ENCODE results near the gene CCR5.

The CCR5 gene

GRCh38 chr3:46350262-46350565 lies 20.5 kb upstream of the CCR5 start:
- H4K20me1 ChIP-seq (ENCODE audit: insufficient read depth, low read length, poor library complexity, severe bottlenecking), result no peaks in the 10 kb centered on the region
- no peaks in the 10 kb centered on the region for H3K36me3 ChIP-seq (ENCODE audit: insufficient read depth, low read length)
- TF ChIP-seq CTCF (conservative IDR thresholded peaks at IDR 0.05; ENCODE audit: low read length) (no peak), EZH2phosphoT487 (IDR thresholded peaks at IDR 0.05; ENCODE audit: borderline replicate concordance) (no peak)
- peak overlapping the region; percentile 44 for H3K4me3 ChIP-seq (ENCODE audit: low read length, poor library complexity, severe bottlenecking)
- H3K79me2 ChIP-seq (ENCODE audit: insufficient read depth, low read length), result no peaks in the 10 kb centered on the region
- peaks cover 25% of the 10 kb centered on the region for H3K27me3 ChIP-seq (ENCODE audit: insufficient read depth, low read length, poor library complexity, severe bottlenecking)
- H3K4me1 ChIP-seq (ENCODE audit: insufficient read depth, low read length, poor library complexity, severe bottlenecking), result peaks cover 35% of the 10 kb centered on the region
- H3F3A ChIP-seq (ENCODE audit: low read depth), result no peaks in the 10 kb centered on the region
- no peaks in the 10 kb centered on the region for H3K9me3 ChIP-seq (ENCODE audit: insufficient read depth, low read depth, low read length)
- no peak overlapping the region for H2AFZ ChIP-seq (ENCODE audit: low read length)
- H3K9me2 ChIP-seq (replicated peaks; ENCODE audit: low read depth, low read length), result no peaks in the 10 kb centered on the region
- H3K9ac ChIP-seq (ENCODE audit: low read depth, low read length, poor library complexity, severe bottlenecking), result no peak overlapping the region
- peak overlapping the region; percentile 70 for H3K4me2 ChIP-seq (ENCODE audit: low read depth, low read length, poor library complexity, severe bottlenecking)

DNA sequence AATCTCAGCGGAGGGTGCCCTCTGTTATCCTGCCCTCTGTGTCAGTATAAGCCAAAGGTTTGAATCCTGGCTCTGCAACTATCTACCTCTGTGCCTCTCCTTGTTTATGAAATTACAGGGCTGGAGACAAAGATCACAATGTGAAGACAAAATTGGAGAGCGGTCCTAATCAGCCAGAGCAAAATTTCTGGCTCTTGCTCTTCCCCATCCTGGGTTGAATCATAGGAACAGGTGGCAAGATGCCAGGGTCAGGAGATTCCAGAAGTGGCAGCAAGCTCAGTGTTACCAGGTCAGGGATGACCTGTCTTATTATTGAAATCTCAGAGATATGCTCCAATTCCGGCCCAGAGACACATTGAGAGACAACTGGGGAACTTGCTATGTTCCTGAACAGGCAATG lies 19.1 kb upstream of the CCR5 start:
- Histone ChIP-seq H3K27me3 (ENCODE audit: insufficient read depth, low read length, poor library complexity, severe bottlenecking) (peaks cover 30% of the 10 kb centered on the region), H3K4me2 (ENCODE audit: low read depth, low read length, poor library complexity, severe bottlenecking) (no peak overlapping the region)

DNA sequence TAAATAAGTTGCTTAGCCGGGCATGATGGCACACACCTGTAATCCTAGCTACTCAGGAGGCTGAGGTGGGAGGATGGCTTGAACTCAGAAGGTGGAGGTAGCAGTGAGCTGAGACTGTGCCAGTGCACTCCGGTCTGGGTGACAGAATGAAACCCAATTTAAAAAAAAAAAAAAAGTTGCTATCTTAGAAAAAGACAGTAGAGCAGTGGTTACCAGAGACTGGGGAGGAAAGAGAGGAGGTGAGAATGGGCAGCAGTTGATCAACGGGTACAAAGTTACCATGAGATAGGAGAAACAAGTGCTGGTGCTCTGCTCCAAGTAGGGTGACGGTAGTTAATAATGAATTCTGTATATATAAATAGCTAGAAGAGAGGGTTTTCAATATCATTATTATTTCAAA lies 17.7 kb upstream of the CCR5 start:
- H3K9ac ChIP-seq (ENCODE audit: low read depth, low read length, poor library complexity, severe bottlenecking), result no peak overlapping the region
- H4K20me1 ChIP-seq (ENCODE audit: insufficient read depth, low read length, poor library complexity, severe bottlenecking), result no peaks in the 10 kb centered on the region
- peaks cover 38% of the 10 kb centered on the region for H3K4me1 ChIP-seq (ENCODE audit: insufficient read depth, low read length, poor library complexity, severe bottlenecking)
- no peak overlapping the region for H2AFZ ChIP-seq (ENCODE audit: low read length)
- H3F3A ChIP-seq (ENCODE audit: low read depth), result no peaks in the 10 kb centered on the region
- TF ChIP-seq CTCF (conservative IDR thresholded peaks at IDR 0.05; ENCODE audit: low read length) (no peak), EZH2phosphoT487 (IDR thresholded peaks at IDR 0.05; ENCODE audit: borderline replicate concordance) (no peak)
- H3K27me3 ChIP-seq (ENCODE audit: insufficient read depth, low read length, poor library complexity, severe bottlenecking), result peaks cover 29% of the 10 kb centered on the region
- H3K79me2 ChIP-seq (ENCODE audit: insufficient read depth, low read length), result no peaks in the 10 kb centered on the region
- H3K4me2 ChIP-seq (ENCODE audit: low read depth, low read length, poor library complexity, severe bottlenecking), result no peak overlapping the region
- no peaks in the 10 kb centered on the region for H3K9me3 ChIP-seq (ENCODE audit: insufficient read depth, low read depth, low read length)
- H3K9me2 ChIP-seq (replicated peaks; ENCODE audit: low read depth, low read length), result no peaks in the 10 kb centered on the region
- no peak overlapping the region for H3K4me3 ChIP-seq (ENCODE audit: low read length, poor library complexity, severe bottlenecking)
- no peaks in the 10 kb centered on the region for H3K36me3 ChIP-seq (ENCODE audit: insufficient read depth, low read length)

More for the DNA sequence above, 19.1 kb upstream of the CCR5 start:
- Histone ChIP-seq H3K4me1 (ENCODE audit: insufficient read depth, low read length, poor library complexity, severe bottlenecking) (peaks cover 38% of the 10 kb centered on the region), H3K79me2 (ENCODE audit: insufficient read depth, low read length) (no peaks in the 10 kb centered on the region), H3K9me2 (replicated peaks; ENCODE audit: low read depth, low read length) (no peaks in the 10 kb centered on the region), H3K9me3 (ENCODE audit: insufficient read depth, low read depth, low read length) (no peaks in the 10 kb centered on the region), H2AFZ (ENCODE audit: low read length) (no peak overlapping the region), H3F3A (ENCODE audit: low read depth) (no peaks in the 10 kb centered on the region), H3K4me3 (ENCODE audit: low read length, poor library complexity, severe bottlenecking) (no peak overlapping the region), H3K9ac (ENCODE audit: low read depth, low read length, poor library complexity, severe bottlenecking) (no peak overlapping the region), H4K20me1 (ENCODE audit: insufficient read depth, low read length, poor library complexity, severe bottlenecking) (no peaks in the 10 kb centered on the region), H3K36me3 (ENCODE audit: insufficient read depth, low read length) (no peaks in the 10 kb centered on the region)
- TF ChIP-seq CTCF (conservative IDR thresholded peaks at IDR 0.05; ENCODE audit: low read length) (no peak), EZH2phosphoT487 (IDR thresholded peaks at IDR 0.05; ENCODE audit: borderline replicate concordance) (no peak)
